IPS DF 6.9 (cell line): ENCODE data around the gene SNX5.

Source experiments
- DNase-seq: peaks from one replicate; pipeline ENCODE4 v3.0.0-alpha.2; 2013; ENCODE audit warnings: low read depth, low spot score
- H3K27ac ChIP-seq: one replicate; pipeline ENCODE4 v1.5.1; 2013; ENCODE audit warnings: low read length, control low read depth
- H3K27me3 ChIP-seq: 2 replicates; pipeline ENCODE4 v1.6.1; 2013; ENCODE audit warnings: mild to moderate bottlenecking, low read length; ENCODE audit not compliant: control insufficient read depth, insufficient read depth
- H3K36me3 ChIP-seq: 2 replicates; pipeline ENCODE4 v1.6.1; 2013; ENCODE audit warnings: low read length; ENCODE audit not compliant: control insufficient read depth, insufficient read depth
- H3K4me1 ChIP-seq: 2 replicates; pipeline ENCODE4 v1.6.1; 2013; ENCODE audit warnings: low read length; ENCODE audit not compliant: control insufficient read depth, insufficient read depth
- H3K4me3 ChIP-seq: 2 replicates; pipeline ENCODE4 v1.5.1; 2013; ENCODE audit warnings: mild to moderate bottlenecking, low read length
- H3K9me3 ChIP-seq: 2 replicates; pipeline ENCODE4 v1.6.1; 2013; ENCODE audit warnings: low read length, inconsistent platforms; ENCODE audit not compliant: control insufficient read depth, insufficient read depth
- WGBS: extraction: QIAGEN DNeasy Blood & Tissue Kit; methylation state at CpG from one replicate; pipeline ENCODE4 v1.1.7; 2013; ENCODE audit warnings: mixed read lengths, missing lambda C conversion rate; ENCODE audit not compliant: insufficient read length, insufficient coverage; 5-methylcytosine and 5-hydroxymethylcytosine counted together

SNX5 gene

DNA sequence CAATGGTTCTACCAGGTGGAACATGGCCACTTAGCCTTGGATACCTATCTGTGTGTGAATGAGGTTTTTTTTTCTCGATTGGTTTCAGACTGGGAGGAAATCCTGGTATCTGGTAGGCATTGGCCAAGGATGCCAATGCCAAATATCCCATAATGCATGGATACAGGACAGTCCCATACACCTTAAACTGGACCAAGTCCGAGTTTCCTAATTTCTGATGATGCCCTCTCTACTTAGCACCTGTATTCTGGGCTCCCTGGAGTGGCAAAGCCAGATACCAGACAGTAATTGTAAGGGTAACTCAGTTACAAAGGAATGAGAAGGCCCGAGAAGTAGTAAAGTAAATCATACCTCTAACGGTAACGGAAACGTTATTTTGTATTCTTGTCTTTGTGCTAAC lies 17.9 kb downstream of the SNX5 start:
- Histone ChIP-seq H3K4me1 (no peaks in the 10 kb centered on the region), H3K4me3 (no peak overlapping the region), H3K27me3 (no peaks in the 10 kb centered on the region), H3K36me3 (peaks cover 55% of the 10 kb centered on the region), H3K9me3 (no peaks in the 10 kb centered on the region), H3K27ac (no peak overlapping the region)
- DNase-seq = no peak
- WGBS = no CpG with 5 or more reads among the region's 6 CpGs

- Histone ChIP-seq H3K36me3 (peaks cover 61% of the 10 kb centered on the region), H3K27me3 (no peaks in the 10 kb centered on the region), H3K4me3 (no peak overlapping the region), H3K4me1 (no peaks in the 10 kb centered on the region), H3K9me3 (no peaks in the 10 kb centered on the region), H3K27ac (no peak overlapping the region)
- no peak for DNase-seq
- no CpG with 5 or more reads among the region's 4 CpGs for WGBS
Measured at GRCh38 chr20:17949899-17950298, 18.7 kb downstream of the SNX5 start.

GRCh38 chr20:17948442-17948841 lies 20.2 kb downstream of the SNX5 start:
- H3K4me3 ChIP-seq = no peak overlapping the region
- no peaks in the 10 kb centered on the region for H3K4me1 ChIP-seq
- no CpG with 5 or more reads among the region's 2 CpGs for WGBS
- DNase-seq = no peak
- H3K36me3 ChIP-seq = peaks cover 53% of the 10 kb centered on the region
- H3K9me3 ChIP-seq = no peaks in the 10 kb centered on the region
- no peaks in the 10 kb centered on the region for H3K27me3 ChIP-seq
- H3K27ac ChIP-seq = no peak overlapping the region

DNA sequence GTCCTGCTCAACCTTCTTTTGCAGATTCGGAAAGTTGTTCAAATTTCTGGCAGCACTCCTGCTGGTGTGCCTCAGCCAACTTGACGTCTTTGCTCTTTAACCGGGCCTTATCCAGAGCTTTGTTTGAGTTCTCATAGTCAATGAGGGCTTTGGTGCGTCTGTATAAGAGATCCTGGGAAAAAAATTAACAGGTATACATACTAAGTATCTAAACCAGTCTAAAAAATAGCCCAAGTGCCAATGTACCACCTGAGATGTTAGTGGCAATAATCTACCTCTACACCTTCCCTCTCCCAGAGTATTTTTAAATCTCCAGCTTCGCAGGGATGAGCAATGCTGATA lies 21.1 kb downstream of the SNX5 start:
- no peak for DNase-seq
- no peaks in the 10 kb centered on the region for H3K27me3 ChIP-seq
- no peaks in the 10 kb centered on the region for H3K4me1 ChIP-seq
- WGBS = no CpG with 5 or more reads among the region's 5 CpGs
- no peak overlapping the region for H3K4me3 ChIP-seq
- H3K9me3 ChIP-seq = no peaks in the 10 kb centered on the region
- H3K36me3 ChIP-seq = peaks cover 50% of the 10 kb centered on the region
- no peak overlapping the region for H3K27ac ChIP-seq

GRCh38 chr20:17946572-17947473 lies 21.8 kb downstream of the SNX5 start:
- Histone ChIP-seq H3K27ac (no peak overlapping the region), H3K9me3 (no peaks in the 10 kb centered on the region), H3K27me3 (no peaks in the 10 kb centered on the region), H3K4me3 (no peak overlapping the region), H3K4me1 (no peaks in the 10 kb centered on the region), H3K36me3 (peaks cover 52% of the 10 kb centered on the region)
- no peak for DNase-seq
- no CpG with 5 or more reads among the region's 6 CpGs for WGBS

GRCh38 chr20:17946040-17946439 lies 22.6 kb downstream of the SNX5 start:
- H3K9me3 ChIP-seq = no peaks in the 10 kb centered on the region
- H3K36me3 ChIP-seq = peaks cover 52% of the 10 kb centered on the region
- H3K4me1 ChIP-seq = no peaks in the 10 kb centered on the region
- H3K27me3 ChIP-seq = no peaks in the 10 kb centered on the region
- WGBS = no CpG with 5 or more reads among the region's 5 CpGs
- no peak overlapping the region for H3K4me3 ChIP-seq
- no peak for DNase-seq
- no peak overlapping the region for H3K27ac ChIP-seq

- Histone ChIP-seq H3K27ac (no peak overlapping the region), H3K9me3 (no peaks in the 10 kb centered on the region), H3K27me3 (no peaks in the 10 kb centered on the region), H3K4me3 (no peak overlapping the region), H3K36me3 (peaks cover 45% of the 10 kb centered on the region), H3K4me1 (no peaks in the 10 kb centered on the region)
- no CpG with 5 or more reads among the region's 4 CpGs for WGBS
- no peak for DNase-seq
Measured at GRCh38 chr20:17944854-17945474, 23.6 kb downstream of the SNX5 start.

- no peak for DNase-seq
- Histone ChIP-seq H3K9me3 (no peaks in the 10 kb centered on the region), H3K4me1 (peaks cover 7% of the 10 kb centered on the region; the same call in 1 of the 2 replicates), H3K36me3 (peaks cover 31% of the 10 kb centered on the region; the same call in 1 of the 2 replicates), H3K27me3 (no peaks in the 10 kb centered on the region), H3K4me3 (no peak overlapping the region), H3K27ac (no peak overlapping the region)
- WGBS = no CpG with 5 or more reads among the region's 3 CpGs
Measured at GRCh38 chr20:17943343-17943742, 25.3 kb downstream of the SNX5 start.

DNA sequence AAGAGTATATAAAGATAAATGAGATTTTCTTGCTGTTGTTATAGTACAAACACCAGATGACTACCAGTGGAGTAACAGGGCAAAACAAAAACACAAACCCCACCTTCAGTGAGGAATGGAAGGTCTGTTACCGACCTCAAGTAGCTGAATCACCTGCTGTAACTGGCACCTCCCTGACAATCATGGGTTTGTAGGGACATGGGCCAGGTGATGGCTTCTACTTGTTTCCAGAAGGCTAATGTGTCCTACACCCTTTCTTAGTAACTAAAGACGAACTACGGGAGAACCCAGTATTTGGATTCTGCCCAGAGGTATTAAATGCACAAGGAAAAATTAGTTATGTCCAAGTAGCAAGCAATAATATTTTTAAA lies 26.8 kb downstream of the SNX5 start:
- H3K27me3 ChIP-seq = no peaks in the 10 kb centered on the region
- no peaks in the 10 kb centered on the region for H3K9me3 ChIP-seq
- DNase-seq = no peak
- no peak overlapping the region for H3K27ac ChIP-seq
- H3K36me3 ChIP-seq = peaks cover 24% of the 10 kb centered on the region; the same call in 1 of the 2 replicates
- peaks cover 7% of the 10 kb centered on the region; the same call in 1 of the 2 replicates for H3K4me1 ChIP-seq
- no CpG with 5 or more reads among the region's 3 CpGs for WGBS
- no peak overlapping the region for H3K4me3 ChIP-seq

DNA sequence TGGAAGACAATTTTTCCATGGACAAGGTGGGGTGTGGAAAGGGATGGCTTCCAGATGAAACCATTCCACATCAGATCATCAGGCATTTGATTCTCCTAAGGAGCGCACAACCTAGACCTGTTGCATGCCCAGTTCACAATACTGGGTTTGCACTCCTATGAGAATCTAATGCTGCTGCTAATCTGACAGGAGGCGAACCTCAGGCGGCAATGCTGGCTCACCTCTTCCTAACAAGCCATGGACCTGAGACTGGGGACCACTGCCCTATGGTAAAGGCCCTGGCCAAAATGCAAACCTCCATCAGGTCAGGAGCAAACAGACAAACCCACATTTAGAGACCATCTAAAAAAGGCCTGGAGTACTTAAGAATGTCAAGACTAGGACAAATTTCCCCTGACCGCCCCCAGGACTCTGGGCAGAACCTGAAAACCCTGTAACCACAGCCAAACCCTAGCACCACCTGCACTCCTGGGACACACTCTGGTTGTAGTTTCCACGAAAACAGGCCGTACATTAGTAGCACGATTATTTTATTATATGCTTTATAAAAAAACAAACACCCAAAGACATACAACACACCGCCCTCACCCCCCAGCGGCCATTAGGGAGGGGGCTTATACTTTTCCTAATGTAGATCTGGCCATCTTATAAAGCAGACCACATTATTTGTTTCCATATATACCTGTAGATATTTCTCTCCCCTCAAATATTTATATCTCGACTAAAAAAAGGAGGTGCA lies 27.3 kb downstream of the SNX5 start:
- DNase-seq = no peak
- Histone ChIP-seq H3K9me3 (no peaks in the 10 kb centered on the region), H3K27me3 (no peaks in the 10 kb centered on the region), H3K27ac (no peak overlapping the region), H3K4me3 (no peak overlapping the region), H3K36me3 (peaks cover 20% of the 10 kb centered on the region; the same call in 1 of the 2 replicates), H3K4me1 (peaks cover 7% of the 10 kb centered on the region; the same call in 1 of the 2 replicates)
- WGBS = no CpG with 5 or more reads among the region's 10 CpGs
